HG03097 (cell line): Measurements from ENCODE around the gene PPP1R16B.
"Not testable (repeated sequence)": the region's sequence is repeated elsewhere in the genome, so short reads cannot be mapped to it uniquely, and the experiment has no call there.

Source experiments
- ATAC-seq: cut with Tn5 transposase; IDR thresholded peaks from one replicate; pipeline ENCODE4 v1.9.1; 2021; ENCODE audit not compliant: unreplicated experiment, low FRiP score

The PPP1R16B gene

DNA sequence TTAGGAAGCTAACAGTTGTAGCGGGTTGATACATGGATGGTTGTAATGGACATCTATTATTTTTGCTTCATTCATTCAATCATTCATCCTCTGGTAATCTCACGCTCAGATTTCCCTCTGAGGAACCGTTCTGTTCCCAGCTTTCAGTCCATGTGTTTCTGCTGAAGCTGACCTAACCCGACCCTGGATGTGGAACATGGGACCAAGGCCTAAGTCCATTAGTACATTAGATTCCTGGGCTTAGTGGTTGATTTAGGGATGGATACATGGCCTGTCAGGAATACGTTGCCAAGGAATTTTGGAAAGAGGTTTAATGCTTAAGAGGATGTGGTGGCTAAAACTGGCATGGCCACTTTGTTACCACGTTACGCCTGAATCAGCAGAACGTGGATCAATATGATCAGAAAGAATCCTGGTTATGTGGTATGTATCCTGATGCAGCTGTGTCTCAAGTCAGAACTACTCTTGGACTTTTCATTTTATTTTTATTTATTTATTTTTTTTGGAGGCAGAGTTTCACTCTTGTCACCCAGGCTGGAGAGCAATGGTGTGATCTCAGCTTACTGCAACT lies 152.5 kb downstream of the PPP1R16B start:
- no peak for ATAC-seq

DNA sequence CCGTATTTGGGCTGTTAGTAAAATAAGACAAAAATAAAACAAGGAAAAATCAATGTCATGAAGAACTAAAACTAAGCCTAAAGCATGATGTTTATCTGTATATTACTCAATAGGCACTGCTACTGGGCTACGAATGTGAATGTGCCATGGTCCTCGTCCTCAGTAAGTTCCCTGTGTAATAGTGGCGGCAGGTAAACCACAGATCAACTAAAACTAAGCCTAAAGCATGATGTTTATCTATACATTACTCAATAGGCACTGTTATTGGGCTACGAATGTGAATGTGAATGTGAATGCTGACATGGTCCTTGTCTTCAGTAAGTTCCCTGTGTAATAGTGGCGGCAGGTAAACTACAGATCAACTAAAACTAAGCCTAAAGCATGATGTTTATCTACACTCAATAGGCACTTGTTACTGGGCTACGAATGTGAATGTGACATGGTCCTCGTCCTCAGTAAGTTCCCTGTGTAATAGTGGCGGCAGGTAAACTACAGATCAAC lies 154.7 kb downstream of the PPP1R16B start:
- ATAC-seq: not testable (repeated sequence)

DNA sequence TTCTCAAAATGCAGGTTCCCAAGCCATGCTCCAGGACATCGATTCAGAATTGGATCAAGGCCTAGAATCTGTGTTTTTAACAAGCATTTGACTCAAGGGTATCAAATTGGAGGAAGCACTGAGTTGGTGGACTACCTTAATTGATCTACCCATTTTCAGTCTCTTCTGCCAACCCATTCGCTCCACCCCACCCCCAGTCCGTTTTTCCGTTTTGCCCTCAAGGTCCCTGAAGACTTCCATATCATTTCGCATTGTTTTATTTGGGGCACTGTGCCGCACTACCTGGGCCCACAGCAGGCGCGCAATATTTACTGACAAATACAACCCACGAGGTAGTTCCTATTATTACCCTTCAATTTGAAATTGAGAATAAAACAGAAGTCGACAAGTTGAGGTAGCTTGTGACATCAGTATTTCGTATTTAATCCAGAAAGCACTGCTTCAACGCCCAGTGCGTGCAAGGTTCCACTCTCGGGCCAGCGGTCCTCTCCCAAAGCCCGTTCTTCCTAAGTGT lies 156.1 kb downstream of the PPP1R16B start:
- ATAC-seq: no peak

DNA sequence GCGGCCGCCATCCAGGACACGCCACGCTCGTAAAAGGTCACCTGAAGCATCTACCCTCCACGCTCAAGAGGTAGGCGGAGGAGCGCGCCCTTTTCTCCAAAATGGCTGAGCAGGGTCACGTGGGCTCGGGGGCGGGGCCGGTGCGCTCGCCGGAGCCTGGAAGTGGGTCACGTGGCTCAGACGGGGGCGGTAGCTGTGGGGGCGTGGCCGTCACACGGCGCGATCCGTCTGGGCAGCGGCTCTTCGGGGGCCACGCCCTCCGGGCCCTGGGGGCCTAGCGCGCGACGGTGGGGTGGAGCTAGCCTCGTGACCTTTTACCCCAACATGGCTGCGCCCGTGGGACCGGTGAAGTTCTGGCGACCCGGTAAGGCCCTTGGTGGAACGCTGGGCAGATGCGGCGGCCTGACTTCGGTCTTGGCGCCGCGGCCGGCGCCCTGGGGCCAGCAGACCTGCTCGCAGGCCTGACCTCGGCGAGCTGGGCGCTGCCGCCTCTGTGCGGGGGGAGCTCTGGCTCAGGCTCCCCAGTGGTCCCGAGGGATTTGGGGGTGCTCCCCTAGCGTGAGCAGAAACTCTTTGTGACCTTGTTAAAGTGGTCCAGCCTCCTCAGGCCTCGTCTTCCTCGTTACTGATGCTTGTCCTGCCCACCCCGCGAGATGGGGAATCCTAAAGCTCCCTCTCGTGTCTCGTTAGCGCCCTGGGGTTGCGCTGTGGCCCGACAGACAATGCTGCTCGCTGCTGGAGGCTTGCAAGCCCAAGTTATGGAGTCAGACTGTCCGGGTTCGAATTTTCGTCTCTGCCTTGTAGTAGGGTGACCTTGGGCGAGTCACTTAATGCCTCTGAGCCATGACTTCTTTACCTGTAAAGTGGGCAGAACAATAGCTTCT lies 156.8 kb downstream of the PPP1R16B start, which contains the start of gene DHX35:
DHX35 (plus strand) TSS at position 301 of the 884 bp plus-strand sequence; CDS start at position 325, 24 bp downstream.
- peak; percentile 89 for ATAC-seq

DNA sequence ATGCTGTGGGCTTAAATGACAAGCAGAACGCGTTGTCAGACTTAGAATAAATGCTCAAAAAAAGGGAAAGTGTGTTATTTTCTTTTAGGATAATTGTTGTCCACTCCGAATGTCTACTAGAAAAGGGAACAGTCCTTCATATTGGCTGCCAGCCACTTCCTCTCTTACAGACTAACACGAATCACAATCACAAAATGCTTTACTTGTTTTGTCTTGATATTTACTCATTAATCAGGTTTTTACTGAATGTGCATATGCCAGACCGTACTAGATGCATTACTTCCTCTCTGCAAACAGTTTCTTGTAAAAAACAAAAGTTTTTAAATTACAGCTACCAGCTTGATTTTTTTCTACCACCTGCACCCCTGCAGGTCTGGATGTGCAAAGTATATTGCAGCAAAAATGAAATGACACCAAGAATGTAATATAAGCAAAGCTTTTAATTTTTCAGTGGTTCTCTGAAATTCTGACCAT lies 157.5 kb downstream of the PPP1R16B start:
- ATAC-seq: no peak

DNA sequence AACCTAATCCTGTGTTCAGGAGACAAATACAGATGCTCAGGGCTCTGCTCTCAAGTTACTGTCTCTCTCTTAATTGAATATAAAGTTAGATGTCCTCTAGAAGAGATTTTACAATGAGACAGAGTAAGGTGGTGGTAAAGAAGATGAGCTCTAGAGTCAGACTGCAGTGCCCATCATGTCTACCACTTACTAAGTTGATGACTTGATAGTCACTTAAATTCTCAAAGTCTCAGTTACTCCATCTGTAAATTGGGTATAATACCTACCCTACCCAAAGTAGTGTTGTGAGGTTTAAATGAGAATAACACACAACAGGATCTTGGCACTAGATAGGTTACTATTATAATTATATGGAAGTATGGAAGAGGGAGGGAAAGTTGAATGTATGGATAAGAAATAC lies 158.2 kb downstream of the PPP1R16B start:
- no peak for ATAC-seq

DNA sequence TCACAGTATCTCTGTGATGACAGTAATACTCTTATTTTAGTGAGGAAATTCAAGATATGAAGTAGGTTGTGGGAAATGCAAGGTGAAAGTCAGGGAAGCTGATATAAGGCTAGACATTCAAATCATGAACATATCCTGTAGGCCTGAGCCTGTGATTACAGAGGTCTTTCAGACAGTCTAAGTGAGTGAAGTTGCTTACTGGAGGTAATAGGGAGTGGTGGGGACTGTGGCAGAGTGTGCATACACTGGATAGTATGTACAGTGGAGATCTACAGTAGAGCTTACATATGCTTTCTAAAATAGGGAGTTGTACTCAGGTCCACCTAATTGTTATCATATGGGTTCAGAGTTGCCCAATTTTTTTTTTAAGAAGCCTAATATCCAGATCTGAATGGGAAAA lies 159.8 kb downstream of the PPP1R16B start:
- no peak for ATAC-seq

DNA sequence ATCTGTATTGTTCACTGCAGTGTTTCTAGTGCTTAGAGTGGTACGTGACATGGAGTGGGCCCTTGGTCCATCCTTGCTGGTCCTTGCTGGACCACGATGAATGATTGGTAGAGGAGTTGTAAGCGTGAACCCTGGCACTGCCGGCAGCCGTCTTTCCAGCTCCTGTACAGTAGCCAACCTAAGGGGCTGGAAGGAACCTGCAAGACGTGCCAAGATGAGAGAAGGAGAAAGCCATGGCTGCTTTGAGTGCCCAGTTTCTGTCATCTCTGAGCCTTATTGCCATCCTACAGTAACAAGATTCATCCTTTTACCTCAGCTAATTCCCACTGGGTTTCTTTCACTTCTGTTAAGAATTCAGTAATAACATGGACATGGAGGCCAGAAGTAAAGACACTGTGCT lies 162.6 kb downstream of the PPP1R16B start:
- ATAC-seq: no peak

DNA sequence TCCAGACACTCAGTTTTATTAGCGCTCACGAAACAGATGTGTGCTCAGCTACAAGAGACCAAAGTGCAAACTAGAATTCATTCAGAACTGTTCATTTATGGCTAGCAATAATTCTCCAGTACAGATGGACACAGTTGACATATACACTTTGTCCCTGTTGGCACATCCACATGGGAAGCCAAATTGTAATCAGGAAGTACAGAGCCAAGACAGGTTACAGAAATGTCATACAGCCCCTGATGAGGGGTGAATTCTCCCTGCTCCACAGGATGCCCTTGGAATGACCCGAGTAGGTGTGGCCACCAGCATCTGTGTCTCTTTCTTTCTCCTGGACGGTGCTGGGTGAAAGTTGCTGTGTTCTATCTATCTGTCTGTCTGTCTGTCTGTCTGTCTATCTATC lies 164.2 kb downstream of the PPP1R16B start:
- ATAC-seq: no peak

DNA sequence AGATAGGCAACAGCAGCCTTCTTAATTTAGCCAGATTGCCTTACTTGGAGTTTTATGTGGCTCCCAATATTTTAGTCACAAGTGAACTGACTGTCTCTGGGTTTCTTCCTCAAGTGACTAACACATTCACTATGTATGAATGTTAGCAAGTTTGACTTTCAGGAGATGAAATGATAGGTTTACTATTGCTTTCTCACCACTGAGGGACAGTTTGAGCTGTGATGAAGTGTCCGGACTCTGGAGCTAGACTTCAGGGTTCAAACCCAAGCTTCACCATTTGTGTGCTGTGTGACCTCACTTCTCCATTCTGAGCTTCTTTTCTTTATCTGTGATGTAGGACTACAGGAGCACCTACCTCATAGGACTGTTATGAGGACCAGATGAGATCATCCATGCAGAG lies 164.8 kb downstream of the PPP1R16B start:
- ATAC-seq: no peak
